Stimulated activated CD4-positive, alpha-beta T cell treated with anti-CD3 and anti-CD28 coated beads, Interleukin-12 subunit alpha, Interleukin-12 subunit beta, amount 100 ng/mL, for 24 hours (primary cell): ENCODE results near the gene AFF3.
"Not testable (repeated sequence)": the region's sequence is repeated elsewhere in the genome, so short reads cannot be mapped to it uniquely, and the experiment has no call there.

Experiments
- DNase-seq, 2 experiments: peaks; one replicate each; pipeline ENCODE4 v3.0.0-alpha.2; 2020; ENCODE audit warnings: low read depth in 2 of 2

The AFF3 gene

DNA sequence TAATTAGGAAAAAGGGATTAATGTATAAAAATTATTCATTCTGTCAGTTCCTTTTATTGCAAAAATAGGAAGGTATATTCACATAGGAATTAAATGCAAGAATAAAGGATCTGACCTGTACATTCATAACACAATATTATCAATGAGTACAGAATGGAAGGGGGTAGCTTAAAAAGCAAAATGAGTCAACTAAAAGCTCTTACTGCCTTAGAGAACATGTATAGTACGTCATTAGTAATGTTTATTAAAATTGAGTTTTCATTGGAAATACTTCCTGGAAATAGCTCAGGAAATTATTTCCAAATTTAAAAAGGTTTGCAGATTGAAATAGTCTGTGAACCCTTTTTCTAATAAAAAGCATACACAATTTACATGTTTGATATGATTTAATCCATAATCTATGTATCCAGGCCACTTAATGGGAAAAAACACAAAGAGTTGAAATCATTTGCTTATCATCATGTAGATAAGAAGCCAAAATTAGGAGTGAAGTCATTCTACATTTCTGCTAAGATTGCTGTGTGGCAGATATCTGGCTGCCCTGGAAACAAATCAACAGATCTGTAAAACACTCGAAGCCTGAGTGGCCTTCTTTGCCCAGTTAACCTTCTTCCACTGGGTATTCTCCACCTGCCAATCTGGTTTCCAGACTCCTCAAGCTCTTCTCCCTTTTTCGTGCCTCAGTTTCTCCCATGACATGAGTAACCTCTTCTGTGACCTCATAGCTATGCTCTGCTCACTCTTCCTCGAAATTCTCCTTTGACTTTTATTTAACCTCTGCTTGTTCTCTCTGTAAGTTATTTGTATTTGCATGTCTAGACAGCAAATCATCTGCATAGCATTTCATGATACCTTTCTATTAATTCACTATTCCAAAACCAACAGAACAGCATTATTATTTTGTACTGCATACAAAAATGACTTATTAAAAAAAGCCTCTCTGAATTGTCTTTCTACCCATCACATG, 471.3 kb downstream of the AFF3 start:
- DNase-seq: no peak

DNA sequence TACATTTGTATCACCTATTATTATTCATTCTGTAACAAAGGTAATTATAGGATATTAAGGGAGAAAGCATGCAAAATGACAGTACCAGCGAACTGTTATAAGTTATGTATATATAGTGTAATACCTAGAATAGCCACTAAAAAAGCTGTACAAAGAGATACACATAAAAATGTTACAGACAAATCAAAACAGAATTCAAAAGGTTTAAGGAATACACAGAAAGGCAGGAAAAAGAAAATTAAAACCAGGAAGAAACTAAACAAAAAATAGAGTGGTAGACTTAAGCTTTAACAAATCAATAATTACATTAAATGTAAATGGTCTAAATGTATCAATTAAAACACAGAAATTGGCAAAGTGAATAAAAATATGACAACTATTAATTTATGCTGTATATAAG, 476.1 kb downstream of the AFF3 start:
- no peak for DNase-seq

DNA sequence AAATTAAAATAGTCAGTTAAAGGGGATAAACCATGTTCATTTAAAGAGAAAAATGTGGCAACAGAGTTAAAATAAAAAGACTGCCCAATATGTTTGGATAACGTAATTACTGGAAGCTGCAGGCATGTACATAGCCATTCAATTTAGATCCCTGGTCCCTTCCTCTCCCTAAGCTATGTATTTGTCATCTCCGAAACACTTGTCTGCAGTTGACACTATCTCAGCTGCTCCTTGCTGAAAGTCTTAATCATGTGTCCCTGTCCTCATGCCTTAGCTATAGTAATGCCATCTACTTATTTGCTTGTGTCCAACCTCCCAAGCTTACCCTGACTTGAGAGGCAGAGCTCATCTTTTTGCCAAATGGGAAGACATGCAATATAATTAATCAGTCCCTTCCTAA, 478.7 kb downstream of the AFF3 start:
- DNase-seq: no peak

DNA sequence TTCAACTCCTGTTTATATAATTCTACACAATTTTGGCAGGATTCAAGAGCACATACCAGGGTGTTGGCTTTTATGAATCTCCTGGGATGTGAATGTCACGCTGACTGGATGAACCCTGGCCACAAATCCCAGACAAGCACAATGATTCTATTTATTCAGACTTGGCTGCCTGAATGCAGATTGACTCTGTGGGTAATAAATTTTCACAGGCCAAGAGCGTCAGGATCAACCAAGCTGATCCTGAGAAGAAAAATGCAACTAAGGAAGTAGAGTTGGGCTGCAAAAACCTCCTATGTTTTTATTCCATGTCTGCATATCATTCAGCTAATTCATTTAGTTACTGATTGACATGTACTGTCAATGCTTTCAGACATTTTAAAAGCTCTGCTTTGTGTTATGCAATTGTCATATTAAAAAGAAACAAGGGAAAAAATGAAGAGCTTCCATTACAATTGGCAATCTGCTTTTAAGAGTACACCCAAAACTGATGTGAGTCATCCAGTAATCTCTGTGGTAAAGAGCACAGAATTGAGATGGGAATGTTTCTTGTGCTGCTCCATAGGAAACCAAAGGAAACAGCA, 479.5 kb downstream of the AFF3 start:
- DNase-seq: no peak

DNA sequence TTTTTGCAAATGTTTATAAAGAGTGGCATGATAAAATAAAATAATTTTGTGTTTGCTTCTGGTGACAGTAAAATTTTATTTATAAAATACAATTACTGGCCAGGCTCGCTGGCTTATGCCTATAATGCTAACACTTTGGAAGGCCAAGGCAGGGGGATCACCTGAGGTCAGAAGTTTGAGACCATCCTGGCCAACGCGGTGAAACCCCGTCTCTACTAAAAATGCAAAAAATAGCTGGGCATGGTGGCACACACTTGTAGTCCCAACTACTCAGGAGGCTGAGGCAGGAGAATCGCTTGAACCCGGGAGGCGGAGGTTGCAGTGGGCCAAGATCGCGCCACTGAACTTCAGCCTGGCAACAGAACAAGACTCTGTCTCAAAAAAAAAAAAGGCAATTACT, 480.6 kb downstream of the AFF3 start:
- not testable (repeated sequence) for DNase-seq

DNA sequence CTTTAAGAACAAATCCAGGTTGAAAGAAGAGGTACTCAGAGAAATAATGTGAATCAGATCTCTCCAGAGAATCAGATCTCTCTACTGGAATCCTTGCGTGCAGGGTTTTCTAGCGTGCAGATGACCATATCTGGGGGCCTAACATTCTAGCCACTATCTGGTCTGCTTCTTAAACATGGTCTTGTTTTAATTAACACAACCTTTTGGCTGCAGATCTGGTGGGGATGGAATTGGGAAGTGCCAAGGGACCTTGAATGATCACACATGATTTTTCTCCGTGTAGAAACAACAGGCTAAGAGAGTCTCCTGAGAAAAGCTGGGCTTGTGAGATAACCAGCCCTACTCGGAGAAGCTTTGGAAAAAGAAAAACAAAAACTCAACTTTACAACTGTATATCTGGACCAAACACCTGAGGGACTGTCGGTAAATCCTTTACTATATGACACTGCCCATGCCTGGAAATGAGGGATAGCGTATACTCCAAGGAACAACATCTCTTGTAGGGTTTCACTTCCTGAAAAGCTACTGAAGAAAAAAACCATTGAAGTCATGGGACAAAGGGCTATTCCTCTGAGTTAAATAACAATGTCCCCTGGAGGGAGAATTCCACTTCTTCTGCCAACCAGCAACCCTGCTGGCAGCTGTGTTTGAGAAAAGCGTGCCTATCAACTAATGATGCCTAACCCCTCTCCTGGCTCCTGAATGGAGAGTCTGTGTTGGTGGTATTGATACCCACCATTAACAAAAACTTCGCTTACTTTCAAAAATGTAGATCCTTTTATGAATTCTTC, 481.6 kb downstream of the AFF3 start:
- DNase-seq: no peak

DNA sequence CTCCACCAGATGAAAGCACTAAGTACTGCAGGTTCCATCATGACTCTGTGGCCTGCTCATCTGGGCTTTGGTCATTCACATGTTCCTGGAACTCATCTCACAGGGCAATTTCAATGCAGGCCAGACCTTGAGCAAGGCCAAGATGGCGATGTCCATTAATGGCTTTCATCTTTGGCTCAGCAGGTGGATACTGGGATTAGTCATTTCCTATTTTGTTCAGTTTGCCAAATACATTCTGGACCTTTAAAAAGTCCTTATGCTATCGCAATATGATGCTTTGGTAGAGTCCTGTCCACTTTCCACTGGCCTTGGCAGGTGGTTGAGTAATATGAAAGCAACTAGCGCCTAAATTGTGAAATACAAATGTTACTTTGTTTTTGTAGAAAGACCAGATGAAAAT, 482.5 kb downstream of the AFF3 start:
- no peak for DNase-seq

DNA sequence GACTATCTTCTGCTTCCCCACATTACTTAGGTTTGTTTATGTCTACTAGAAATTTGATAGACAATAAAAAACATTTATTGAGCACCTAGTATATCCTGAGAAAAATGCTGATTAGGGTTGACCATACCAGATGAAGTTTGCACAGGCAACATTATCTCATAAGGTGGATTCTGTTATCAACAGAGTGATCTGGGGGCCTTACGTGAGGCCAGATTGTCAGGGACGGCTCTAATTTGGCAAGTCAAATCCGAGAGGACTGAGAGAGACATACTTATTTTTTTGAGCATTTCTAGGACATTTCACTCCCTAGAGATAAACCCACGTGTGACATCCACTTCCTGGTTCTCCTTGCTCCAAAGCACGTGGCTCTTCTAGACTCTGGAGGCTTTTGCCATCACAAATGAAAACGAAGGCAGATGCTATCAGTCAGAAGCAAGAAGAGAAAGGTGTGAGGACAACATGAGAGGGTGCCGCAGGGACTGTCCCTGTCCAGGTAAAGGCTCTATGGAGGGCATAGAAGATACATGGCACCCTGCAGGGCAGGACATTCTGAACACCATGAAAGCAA, 484.6 kb downstream of the AFF3 start:
- no peak for DNase-seq

DNA sequence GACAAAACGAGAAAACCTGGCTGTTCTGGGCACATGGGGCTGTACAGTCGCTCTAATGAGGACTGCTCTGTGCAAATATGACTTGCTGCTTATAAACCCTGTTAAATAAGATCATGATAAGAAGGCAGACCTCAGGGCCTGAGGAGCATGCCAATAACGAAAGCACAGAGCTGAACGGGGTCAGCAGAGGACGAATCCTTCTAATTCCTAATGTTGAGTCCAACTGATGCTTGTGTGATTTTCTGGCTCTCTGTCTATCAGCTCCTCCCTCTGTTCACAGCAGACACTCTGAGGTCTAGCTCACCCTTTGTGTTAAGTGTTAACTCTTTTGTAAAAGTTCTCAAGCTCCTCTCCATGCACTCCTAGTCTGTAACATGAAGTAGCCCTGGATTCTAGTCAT, 485.4 kb downstream of the AFF3 start:
- DNase-seq: no peak

DNA sequence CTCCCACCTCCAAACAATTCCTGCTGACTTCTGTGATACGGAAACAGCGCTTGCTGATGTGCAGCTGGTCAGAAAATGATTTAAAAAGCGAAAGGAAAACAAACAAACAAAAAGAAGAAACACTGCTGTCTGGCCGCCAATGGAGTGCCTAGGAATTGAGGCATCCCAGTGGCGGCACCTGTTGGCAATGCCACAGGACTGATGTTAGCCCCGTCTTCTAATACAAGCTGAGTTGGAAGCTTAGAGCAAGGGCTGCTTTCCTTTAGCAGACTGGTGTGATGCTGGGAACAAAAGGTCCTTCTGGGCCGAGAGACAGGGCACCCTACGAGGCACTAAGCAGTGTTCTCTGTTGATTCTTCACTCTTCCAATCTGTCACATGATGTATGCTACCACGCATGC, 489.0 kb downstream of the AFF3 start:
- DNase-seq: no peak

DNA sequence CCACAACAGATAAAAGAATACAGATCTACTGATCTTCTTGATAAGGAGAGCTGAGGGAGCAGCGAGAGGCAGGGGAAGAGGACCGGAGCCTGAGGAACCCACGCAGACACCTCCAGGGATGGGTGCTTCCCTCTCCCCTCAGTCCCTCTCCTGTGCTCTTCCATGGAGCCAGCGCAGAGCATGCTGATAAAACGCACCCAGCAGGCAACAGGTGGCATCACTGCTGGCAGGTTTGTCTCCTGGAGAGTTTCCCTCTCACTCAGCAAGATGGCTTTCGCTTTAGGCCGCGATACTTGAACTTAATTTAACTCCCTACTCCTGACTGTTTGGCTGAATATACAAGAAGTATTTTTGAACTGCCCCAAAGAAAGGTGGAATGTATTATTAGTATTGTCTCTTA, 489.5 kb downstream of the AFF3 start:
- no peak for DNase-seq

DNA sequence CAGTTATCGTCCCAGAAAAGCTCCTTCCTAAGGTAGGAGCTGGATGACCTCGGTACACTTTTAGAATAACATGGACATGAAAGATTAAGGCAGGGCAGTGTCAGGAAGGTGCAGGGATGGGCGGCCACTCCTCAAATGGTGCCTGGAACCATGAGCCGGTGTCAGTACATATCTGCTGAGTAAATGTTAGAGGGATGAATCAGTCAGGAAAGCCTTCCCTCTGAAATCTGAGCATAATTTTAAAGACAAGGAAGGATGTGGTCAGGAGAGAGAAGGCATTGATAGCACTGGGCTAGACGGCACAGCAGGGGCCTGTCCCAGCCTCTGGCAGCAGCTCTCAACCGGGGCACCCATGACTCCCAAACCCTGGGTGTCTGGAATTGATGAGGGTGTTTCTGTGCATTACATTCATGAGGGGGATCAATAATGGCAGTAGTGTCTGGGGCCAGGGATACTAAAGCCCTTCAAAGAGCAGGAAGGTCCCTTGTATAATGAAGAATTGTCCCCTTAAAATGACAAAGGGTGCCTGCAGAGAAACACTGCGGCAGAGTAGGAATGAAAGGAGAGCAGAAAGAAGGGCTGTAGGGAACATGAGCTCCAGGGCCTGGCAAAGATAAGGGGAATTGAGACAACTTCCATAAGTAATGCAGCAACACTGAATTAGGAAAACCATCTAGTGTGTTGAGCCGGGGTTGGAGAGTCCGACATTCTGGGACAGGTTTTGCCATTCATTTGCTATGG, 490.3 kb downstream of the AFF3 start:
- no peak for DNase-seq

DNA sequence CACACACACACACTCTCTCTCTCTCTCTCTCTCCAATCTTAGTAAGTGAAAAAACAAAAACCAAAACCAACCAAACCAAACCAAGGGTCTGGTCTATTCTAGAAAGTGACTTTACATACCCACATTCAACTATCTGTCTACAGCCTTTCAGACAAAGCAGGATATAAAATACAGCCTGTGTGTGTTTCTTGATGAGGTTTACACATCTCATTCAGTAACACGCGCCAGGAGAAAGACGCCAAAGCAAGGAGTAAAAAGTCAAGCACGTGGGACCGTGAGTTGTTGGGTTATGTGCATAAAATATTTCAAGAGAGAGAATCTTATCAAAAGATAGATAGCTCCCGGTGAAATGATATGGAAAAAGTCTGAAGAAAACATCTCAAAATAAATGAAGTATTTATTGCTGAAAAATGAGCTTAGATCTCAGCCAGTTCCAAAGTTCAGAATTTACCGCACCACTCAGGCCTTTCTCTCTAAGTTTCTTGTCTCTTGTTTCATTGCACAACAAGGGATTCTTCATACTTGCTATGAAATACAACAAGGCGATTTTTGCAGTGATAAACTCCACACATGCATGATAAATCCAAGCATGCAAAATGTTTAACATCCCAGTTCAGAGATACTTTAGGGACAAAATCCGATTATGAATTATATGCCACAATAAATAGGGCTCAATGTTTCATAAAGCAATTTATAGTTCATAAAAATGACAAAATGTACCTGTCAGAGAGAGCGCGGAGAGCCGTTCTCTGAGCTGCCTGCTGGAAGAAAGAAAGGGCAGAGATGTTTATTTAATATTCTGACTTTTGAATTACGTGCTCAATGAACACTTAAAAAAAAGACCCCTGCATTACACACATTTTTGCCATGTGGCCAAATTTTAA, 493.2 kb downstream of the AFF3 start:
- DNase-seq: no peak

DNA sequence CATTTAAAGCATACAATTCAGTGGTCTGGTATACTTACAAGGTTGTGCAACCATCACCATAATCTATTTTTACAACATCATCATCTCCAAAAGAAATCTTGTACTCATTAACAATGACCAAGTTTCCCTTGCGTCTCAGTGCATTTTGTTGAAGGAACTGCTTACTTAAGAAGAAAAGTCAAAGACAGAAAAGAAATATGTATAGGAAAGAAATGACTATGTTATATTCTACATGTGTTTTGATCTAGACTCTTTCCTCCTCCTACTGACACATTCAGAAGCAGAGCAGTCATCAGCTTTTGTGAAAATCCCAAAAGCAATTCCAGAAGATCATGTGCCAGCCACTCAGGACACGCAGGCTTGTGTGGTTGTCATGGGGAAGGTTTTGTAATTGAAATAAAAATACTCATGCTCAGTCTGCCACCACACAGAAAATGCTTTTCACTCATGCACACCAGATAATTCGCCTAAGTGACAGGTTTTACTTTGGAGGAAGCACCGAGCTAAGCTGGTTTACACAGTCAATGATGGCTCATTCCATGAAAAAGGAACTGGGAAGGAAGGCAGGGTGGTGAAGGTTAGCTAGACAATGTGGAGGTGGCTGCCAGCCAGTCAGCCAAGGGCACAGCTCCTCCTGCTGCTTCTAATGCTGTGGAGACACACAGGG, 494.1 kb downstream of the AFF3 start:
- no peak for DNase-seq

DNA sequence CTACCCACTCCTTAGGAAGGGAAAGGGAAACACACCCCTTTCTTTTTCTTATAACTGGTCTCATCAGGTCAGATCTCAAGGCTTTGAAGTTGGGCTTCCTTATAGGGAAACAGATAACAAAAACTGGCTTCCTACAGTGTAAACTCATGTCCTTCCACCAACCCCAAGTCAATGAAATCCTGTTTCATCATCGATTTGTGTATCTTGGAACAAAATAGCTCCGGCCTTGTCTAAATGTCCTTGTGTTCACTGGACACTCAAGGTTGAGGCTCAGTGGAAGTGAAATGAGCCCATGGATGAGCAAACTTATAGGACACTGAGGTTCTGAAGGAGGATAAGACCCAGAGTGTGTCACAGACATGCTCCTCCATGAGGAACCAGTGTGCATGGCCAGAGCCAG, 496.4 kb downstream of the AFF3 start:
- DNase-seq: no peak

DNA sequence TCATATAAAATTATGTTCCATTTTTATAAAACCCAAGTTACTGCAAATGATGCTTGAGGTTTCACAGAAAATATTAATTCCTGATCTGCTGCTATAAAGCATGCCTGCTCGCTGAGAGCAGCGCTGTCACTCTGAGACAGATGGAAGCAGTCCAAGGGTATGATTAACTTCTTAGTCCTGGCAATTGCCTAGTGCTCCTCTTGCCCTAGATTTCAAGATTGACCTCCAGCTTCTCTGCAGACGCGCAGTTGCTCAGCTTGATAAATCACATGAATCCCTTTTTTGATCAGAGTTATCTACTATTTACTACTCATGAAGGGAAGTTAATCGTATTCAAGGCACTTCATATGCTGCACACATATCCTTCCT, 498.0 kb downstream of the AFF3 start:
- no peak for DNase-seq

DNA sequence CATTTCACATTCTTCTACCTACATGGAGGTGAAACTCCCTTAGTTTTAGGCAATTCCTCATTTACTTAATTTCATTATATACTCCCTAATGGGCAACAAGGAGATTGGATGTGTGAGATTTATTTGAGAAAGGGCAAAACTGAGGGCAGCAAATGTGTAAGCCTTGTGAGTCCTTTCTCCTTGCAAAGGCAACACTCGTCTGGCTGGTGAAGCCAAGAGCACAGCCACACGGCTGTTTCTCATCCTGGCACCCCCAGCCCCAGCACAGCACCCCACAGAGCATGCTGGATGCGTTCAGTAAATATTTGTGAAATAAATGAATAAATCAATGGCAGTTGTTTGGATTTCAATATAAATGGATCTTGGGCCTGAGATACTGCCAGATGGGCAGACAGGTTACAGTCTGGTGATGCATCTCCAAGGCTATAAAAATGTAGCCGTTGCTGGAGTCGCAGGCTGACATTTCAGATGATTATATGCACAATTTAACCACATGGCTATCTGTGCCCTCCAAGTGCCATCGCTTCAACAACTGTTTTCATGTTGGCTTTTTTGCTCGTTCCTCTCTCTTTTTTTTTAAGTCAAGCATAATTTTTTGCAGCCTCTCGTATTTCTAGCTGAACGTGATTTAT, 498.5 kb downstream of the AFF3 start:
- no peak for DNase-seq

DNA sequence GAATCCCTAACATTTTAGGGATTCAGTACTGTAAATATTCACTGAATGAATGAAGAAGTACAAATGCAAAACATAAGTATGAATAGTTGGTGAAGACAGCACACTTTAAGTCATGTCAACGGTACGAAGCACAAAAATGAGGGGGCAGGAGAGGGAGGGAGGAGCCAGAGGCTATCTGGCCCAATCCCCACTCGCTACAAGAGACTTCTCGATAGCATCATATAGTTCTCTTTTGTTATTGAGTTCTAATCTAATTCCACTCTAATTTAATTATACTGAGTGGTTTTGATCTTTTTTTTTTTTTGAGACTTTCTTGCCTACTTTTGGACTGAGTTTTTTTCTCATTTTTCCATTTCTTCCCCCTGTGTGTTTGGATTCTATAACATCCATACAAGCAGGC, 500.4 kb downstream of the AFF3 start:
- DNase-seq: no peak

DNA sequence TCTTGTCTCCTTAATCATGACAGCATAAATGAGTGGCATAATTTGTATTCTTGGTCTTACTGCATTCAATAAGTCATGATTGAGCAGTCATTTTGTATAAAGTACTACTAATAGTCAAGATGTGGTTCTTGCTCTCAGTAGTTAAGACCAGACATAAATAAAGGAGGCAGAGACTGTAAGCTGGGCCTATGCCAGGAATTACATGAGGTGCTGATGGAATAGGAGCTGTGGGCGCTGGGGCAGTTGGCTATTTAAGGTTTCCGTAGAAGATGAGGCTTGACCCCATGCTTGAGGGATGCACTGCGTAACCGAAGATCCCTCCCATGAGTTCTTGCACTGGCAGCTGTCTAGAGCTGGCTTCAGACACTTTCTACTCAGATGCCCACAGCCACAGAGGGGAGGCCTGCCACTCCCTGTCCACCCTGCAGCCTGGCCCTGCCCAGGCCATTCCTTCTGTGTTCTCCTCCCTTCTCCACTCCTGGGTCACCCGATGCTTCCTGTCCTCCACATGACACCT, 501.7 kb downstream of the AFF3 start:
- DNase-seq: no peak
